ENCODE data around the gene SLC20A1.
"Not testable (repeated sequence)": the region's sequence is repeated elsewhere in the genome, so short reads cannot be mapped to it uniquely, and the experiment has no call there.

SLC20A1 gene

GRCh38 chr2:112686348-112687217 lies 40.8 kb downstream of the SLC20A1 start:
- DNase-seq: no peak

DNA sequence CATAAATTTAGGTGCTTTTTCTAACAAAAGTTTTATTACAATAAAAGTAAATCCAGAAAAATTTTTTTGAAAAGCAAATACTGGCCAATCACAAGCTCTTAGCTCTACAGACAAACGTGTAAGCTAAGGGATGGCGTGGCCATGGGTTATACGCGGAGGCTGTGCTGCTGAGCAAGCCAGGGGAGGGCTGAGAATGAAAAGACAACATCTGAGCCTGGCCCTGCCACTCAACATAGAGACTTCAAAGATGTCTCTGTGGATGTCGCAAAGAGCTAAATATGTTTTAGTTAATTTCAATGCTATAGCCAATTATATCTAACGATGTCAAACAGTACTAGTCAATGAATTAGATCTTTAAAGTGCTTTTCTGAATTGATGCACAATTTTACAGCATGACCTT lies 41.8 kb downstream of the SLC20A1 start:
- no peak for DNase-seq

GRCh38 chr2:112688086-112688880 lies 42.5 kb downstream of the SLC20A1 start:
- no peak for DNase-seq

DNA sequence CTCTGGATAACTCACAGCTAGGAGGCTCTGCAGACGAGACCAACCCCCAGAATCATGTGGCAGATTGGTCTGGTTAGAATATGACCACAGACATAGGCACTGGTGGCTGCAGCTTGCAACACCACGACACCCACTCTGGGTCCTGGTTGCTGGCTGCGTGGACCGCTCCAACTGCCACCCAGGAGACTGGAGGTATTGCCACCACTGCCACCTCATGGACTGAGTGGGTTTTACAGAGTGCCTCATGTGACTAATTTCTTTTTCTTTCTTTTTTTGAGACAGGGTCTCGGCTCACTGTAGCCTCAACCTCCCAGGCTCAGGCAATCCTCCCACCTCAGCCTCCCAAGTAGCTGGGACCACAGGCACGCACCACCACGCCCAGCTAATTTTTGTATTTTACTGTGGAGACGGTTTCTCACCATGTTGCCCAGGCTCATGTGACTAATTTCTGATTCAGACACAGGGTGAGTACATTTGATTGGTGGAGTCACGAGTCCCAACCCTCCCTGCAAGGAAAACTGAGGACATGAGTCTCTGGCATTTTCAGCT lies 45.2 kb downstream of the SLC20A1 start:
- DNase-seq: no peak

DNA sequence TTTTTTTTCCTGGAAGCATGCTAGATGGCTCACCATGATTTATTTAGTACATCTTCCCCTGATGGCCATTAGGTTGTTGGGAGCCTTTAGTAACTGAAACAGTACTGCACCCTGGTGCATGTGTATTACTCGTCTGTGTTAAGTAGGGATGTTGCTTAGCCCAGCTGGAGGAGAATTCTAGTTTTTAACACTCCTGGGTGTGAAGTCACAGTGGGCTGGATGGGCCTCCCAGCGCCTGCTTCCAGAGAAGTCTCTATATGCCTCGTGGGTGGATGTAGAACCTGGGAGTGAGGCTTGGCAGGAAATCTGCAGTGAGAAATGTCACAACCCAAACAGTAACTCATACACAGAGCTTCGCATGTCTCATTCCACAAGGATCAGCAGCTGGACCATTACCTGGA lies 46.1 kb downstream of the SLC20A1 start:
- no peak for DNase-seq

- no peak for DNase-seq
Observed at GRCh38 chr2:112692495-112692911, 46.8 kb downstream of the SLC20A1 start.

GRCh38 chr2:112692918-112693317 lies 47.2 kb downstream of the SLC20A1 start:
- no peak for DNase-seq

DNA sequence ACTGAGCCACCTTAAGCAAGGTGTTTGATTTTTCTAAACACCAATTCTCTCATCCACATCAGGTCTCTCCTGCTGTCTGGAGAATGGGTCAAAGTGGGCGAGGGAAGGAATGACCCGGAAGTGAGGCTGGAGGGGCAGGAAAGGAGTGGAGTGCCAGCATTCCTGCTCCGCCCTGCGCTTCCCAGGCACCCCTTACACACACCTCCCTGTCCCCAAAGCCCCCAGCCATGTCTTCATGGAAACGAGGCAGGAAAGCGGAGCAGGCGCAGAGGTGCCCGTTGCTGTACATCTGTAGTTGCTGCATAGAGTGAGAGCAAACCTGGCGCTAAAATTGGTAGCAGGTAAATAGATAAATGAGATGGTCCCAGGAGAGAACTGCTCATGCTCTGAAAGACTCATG lies 47.9 kb downstream of the SLC20A1 start:
- no peak for DNase-seq

DNA sequence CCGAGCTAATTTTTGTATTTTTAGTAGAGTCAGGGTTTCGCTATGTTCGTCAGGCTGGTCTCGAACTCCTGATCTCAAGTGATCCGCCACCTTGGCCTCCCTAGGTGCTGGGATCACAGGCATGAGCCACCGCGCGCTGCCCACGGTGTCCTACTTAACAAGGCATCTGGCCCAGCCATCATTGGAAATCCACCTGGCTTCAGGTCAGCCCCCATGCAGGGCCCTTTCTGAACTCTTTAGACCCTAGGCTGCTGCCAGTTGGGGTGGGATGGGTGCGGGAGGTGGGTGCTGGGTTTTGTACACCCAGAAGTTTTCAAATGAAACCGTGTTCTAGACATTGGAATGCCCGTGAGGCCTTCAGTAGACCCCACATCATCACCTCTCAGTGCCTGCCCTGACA lies 48.4 kb downstream of the SLC20A1 start:
- DNase-seq: no peak

- DNase-seq: no peak
Observed at GRCh38 chr2:112698834-112699515, 53.2 kb downstream of the SLC20A1 start.

GRCh38 chr2:112699984-112700667 lies 54.4 kb downstream of the SLC20A1 start:
- DNase-seq: no peak

- DNase-seq: no peak
Observed at GRCh38 chr2:112701052-112701451, 55.3 kb downstream of the SLC20A1 start.

GRCh38 chr2:112703684-112704083 lies 57.9 kb downstream of the SLC20A1 start:
- no peak for DNase-seq

DNA sequence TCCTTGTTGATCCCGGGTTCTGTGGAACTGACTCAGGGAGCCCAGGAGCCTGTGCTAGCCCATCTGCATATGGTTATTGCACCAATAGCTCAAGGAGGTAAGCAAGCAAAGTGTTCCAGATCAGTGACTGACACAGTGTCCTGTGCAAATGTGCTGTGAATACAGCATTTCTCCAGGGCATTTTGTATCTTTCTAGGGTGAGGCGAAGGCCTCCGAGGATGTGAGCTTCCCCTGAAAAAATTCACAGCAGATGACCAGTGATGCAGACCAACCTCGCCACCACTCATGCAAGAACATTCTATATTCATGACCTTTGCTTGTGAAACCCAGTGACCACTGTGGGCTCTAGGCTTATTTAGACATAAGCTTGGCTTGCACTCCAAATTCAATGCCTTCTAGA lies 59.8 kb downstream of the SLC20A1 start:
- DNase-seq: no peak

DNA sequence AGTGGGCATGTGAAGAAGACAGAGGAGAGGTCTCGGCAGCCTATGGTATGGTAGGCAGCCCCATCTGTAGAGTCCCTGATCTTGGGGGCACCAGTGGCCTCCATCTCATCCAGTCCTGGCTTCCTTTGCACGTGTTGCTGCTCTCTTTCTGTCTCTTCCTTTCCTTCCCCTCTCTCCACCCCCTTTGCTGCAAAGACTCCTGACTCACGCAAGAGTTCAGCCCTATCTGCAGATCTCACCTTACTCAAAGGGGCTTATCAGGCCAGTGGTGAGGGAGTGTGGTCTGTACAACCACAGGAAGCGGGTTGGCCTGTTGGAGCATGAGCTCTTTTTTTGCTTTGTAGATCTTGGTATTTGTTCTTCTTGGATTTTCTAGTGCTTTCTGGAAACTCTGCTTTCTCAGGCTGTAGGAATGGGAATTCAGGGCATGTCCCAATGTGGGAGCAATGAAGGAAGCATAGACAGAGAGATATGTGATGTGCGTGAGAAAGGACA lies 60.5 kb downstream of the SLC20A1 start:
- DNase-seq: no peak

GRCh38 chr2:112706947-112707346 lies 61.2 kb downstream of the SLC20A1 start:
- DNase-seq: not testable (repeated sequence)

- no peak for DNase-seq
Observed at GRCh38 chr2:112708968-112709367, 63.2 kb downstream of the SLC20A1 start.

GRCh38 chr2:112709703-112710102 lies 64.0 kb downstream of the SLC20A1 start:
- DNase-seq: no peak

- DNase-seq: no peak
Observed at GRCh38 chr2:112710956-112711750, 65.4 kb downstream of the SLC20A1 start.

DNA sequence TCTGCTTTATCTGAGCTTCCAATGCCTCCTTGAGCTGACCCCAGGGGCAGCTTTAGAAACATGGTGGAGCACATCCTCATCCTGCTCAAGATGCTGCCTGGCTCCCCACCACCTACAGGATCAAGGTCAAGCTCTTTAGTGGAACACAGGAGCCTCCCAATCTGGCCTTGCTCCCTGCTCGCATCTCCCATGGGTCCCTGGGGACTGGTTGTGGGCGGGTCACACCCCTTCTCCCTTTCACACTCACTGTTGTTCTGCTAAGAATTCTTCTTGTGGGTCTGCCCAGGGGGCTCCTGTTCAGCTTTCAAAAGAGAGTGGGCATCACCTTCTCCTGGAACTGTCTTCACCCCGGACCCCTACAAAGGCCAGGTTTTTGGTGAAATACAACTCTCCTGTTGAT lies 66.7 kb downstream of the SLC20A1 start:
- no peak for DNase-seq

- no peak for DNase-seq
Observed at GRCh38 chr2:112712903-112713584, 67.3 kb downstream of the SLC20A1 start.

All from NCI-H1930 (cell line).